ENCODE results near the gene NRCAM.
A peak's percentile ranks its signal among the peaks of the same experiment; 100 is the strongest.

The NRCAM gene

GRCh38 chr7:108193594-108194498 lies 262.4 kb downstream of the NRCAM start:
- DNase-seq: no peak

GRCh38 chr7:108190891-108191290 lies 265.3 kb downstream of the NRCAM start:
- no peak for DNase-seq

- DNase-seq: no peak
Observed at GRCh38 chr7:108189733-108190388, 266.4 kb downstream of the NRCAM start.

- no peak for DNase-seq
Observed at GRCh38 chr7:108188724-108189123, 267.5 kb downstream of the NRCAM start.

- DNase-seq: peak; percentile 68
Observed at GRCh38 chr7:108181073-108181985, 274.9 kb downstream of the NRCAM start.

GRCh38 chr7:108178398-108178797 lies 277.8 kb downstream of the NRCAM start:
- DNase-seq: no peak

GRCh38 chr7:108171164-108171563 lies 285.1 kb downstream of the NRCAM start:
- no peak for DNase-seq

- DNase-seq: no peak
Observed at GRCh38 chr7:108170251-108170650, 286.0 kb downstream of the NRCAM start.

GRCh38 chr7:108167460-108167859 lies 288.8 kb downstream of the NRCAM start:
- no peak for DNase-seq

- DNase-seq: no peak
Observed at GRCh38 chr7:108166687-108167086, 289.5 kb downstream of the NRCAM start.

GRCh38 chr7:108165723-108166122 lies 290.5 kb downstream of the NRCAM start:
- no peak for DNase-seq

GRCh38 chr7:108164946-108165345 lies 291.3 kb downstream of the NRCAM start:
- no peak for DNase-seq

- no peak for DNase-seq
Observed at GRCh38 chr7:108164342-108164741, 291.9 kb downstream of the NRCAM start.

- no peak for DNase-seq
Observed at GRCh38 chr7:108158776-108159175, 297.5 kb downstream of the NRCAM start.

- DNase-seq: no peak
Observed at GRCh38 chr7:108157606-108158335, 298.5 kb downstream of the NRCAM start.

GRCh38 chr7:108156897-108157605 lies 299.2 kb downstream of the NRCAM start:
- no peak for DNase-seq

- DNase-seq: no peak
Observed at GRCh38 chr7:108152198-108152597, 304.0 kb downstream of the NRCAM start.

GRCh38 chr7:108149908-108150307 lies 306.3 kb downstream of the NRCAM start:
- DNase-seq: no peak

GRCh38 chr7:108149119-108149518 lies 307.1 kb downstream of the NRCAM start:
- DNase-seq: no peak

GRCh38 chr7:108147031-108147563 lies 309.1 kb downstream of the NRCAM start:
- no peak for DNase-seq

- peak; percentile 77 for DNase-seq
Observed at GRCh38 chr7:108146070-108146842, 310.0 kb downstream of the NRCAM start.

All from retina (tissue), 1 donor.